GM18519 (cell line): ENCODE data around the gene JMJD4.
"Not testable (repeated sequence)": the region's sequence is repeated elsewhere in the genome, so short reads cannot be mapped to it uniquely, and the experiment has no call there.

Experiments used
- ATAC-seq: cut with Tn5 transposase; IDR thresholded peaks from one replicate; pipeline ENCODE4 v1.9.1; 2021; ENCODE audit warnings: mild to moderate bottlenecking, moderate library complexity; ENCODE audit not compliant: unreplicated experiment, low FRiP score

JMJD4 gene

DNA sequence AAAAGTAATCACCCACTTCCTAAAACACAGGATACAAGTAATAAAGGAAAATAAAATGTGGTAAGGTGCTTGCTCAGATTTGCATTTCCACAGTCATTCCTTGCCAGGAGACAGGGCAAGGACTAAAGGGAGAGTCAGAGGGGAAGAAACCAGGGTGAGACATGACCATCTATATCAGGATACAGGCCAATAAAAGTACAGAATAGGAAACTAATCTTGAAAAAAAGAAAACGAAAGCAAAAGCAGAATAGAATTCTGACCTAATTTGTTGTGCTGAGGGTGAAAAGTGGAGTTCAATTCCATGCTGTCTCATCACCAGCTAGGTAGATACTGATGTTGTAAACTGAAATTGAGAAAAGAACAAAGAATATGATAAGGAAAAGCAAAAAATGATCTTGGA lies 27.3 kb downstream of the JMJD4 start:
- no peak for ATAC-seq

DNA sequence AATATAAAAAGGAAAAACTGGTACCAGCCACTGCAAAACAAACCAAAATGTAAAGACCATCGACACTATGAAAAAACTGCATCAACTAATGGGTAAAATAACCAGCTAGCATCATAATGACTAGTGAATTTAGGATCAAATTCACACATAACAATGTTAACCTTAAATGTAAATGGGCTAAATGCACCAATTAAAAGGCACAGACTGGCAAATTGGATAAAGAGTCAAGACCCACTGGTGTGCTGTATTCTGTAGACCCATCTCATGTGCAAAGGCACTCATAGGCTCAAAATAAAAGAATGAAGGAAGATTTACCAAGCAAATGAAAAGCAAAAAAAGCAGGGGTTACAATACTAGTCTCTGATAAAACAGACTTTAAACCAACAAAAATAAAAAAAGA lies 33.5 kb downstream of the JMJD4 start:
- not testable (repeated sequence) for ATAC-seq

- ATAC-seq: no peak
These were observed 37.7 kb downstream of the JMJD4 start for GRCh38 chr1:227697321-227697864.

GRCh38 chr1:227685807-227686206 lies 49.3 kb downstream of the JMJD4 start:
- ATAC-seq: no peak
